GM12878 (cell line): Measurements from ENCODE around the gene INHBE.
"Not testable (repeated sequence)": the region's sequence is repeated elsewhere in the genome, so short reads cannot be mapped to it uniquely, and the experiment has no call there.

Source experiments
- ATF3 ChIP-seq: IDR thresholded peaks from 2 replicates; pipeline ENCODE4 v1.6.1; 2011; ENCODE audit warnings: low read depth, mild to moderate bottlenecking, low read length, moderate library complexity, borderline replicate concordance; ENCODE audit errors: extremely low read depth
- CREB1 ChIP-seq: IDR thresholded peaks from 2 replicates; pipeline ENCODE4 v1.6.1; 2012; ENCODE audit warnings: low read depth, mild to moderate bottlenecking, inconsistent platforms
- CREM ChIP-seq: IDR thresholded peaks from 2 replicates; pipeline ENCODE4 v1.6.1; 2014; ENCODE audit warnings: antibody characterized with exemption, low read depth
- CTCF ChIP-seq, 3 experiments: IDR thresholded peaks in 2 of 3; conservative IDR thresholded peaks in 1 of 3; 2 replicates each; pipeline ENCODE4 v1.5.1; 2011; ENCODE audit warnings: low read depth in 3 of 3, low read length in 3 of 3, mild to moderate bottlenecking in 3 of 3, control low read depth in 2 of 3, moderate library complexity in 2 of 3, inconsistent platforms in 1 of 3, mixed read lengths in 1 of 3; ENCODE audit not compliant: control insufficient read depth in 2 of 3, insufficient read depth in 1 of 3; ENCODE audit errors: extremely low read depth in 1 of 3
- EED ChIP-seq: sonication (generic); IDR thresholded peaks from 2 replicates; pipeline ENCODE4 v1.6.1; 2016; ENCODE audit warnings: antibody characterized with exemption, low read depth
- EP300 ChIP-seq, 2 experiments: fragments of 150-350 bp in 1 of 2; IDR thresholded peaks; 2 replicates each; pipeline ENCODE4 v1.6.1; 2011 to 2012; ENCODE audit warnings: low read depth in 2 of 2, low read length in 2 of 2, borderline replicate concordance in 1 of 2, improper control_type of control experiment in 1 of 2, inconsistent platforms in 1 of 2; ENCODE audit not compliant: control insufficient read depth in 1 of 2
- EZH2 ChIP-seq: IDR thresholded peaks from 2 replicates; pipeline ENCODE4 v1.6.1; 2012; ENCODE audit warnings: low read depth, mild to moderate bottlenecking, control low read depth, inconsistent platforms, low read length, borderline replicate concordance; ENCODE audit not compliant: control insufficient read depth
- POLR2A ChIP-seq: IDR thresholded peaks from 2 replicates; pipeline ENCODE4 v1.6.1; 2011; ENCODE audit warnings: low read depth, mild to moderate bottlenecking, low read length
- ZBTB11 ChIP-seq: fragments of 450-650 bp; formaldehyde crosslinking; IDR thresholded peaks from 2 replicates; pipeline ENCODE4 v1.5.0; 2022; ENCODE audit warnings: mild to moderate bottlenecking, missing genetic modification characterization

- not testable (repeated sequence) for TF ChIP-seq CTCF (IDR thresholded peaks at IDR 0.05 in 2 of 3, conservative IDR thresholded peaks at IDR 0.05 in 1 of 3; ENCODE audit: control insufficient read depth in 2 of 3, extremely low read depth in 1 of 3, insufficient read depth in 1 of 3, low read depth in 3 of 3, low read length in 3 of 3); EP300 (IDR thresholded peaks at IDR 0.05; ENCODE audit: borderline replicate concordance in 1 of 2, control insufficient read depth in 1 of 2, low read depth in 2 of 2, low read length in 2 of 2); ATF3; CREB1; EED; POLR2A; EZH2; ZBTB11 (CRISPR knock-in tag); CREM
Observed at GRCh38 chr12:57502311-57502969, 47.3 kb downstream of the INHBE start.
